Medulla oblongata (tissue), 1 donor: ENCODE data around the gene NFATC1.
"Not testable (repeated sequence)": the region's sequence is repeated elsewhere in the genome, so short reads cannot be mapped to it uniquely, and the experiment has no call there.

Experiments used
- DNase-seq: peaks from one replicate; pipeline ENCODE4 v3.0.0-alpha.2; 2015; ENCODE audit errors: extremely low spot score

NFATC1 gene

GRCh38 chr18:79375441-79376154, 20.1 kb upstream of the NFATC1 start:
- DNase-seq: no peak

- DNase-seq: not testable (repeated sequence)
Observed at GRCh38 chr18:79376661-79377060, 19.1 kb upstream of the NFATC1 start.

GRCh38 chr18:79377187-79377891, 18.4 kb upstream of the NFATC1 start:
- no peak for DNase-seq

GRCh38 chr18:79378536-79379250, 17.0 kb upstream of the NFATC1 start:
- peak; percentile 82 for DNase-seq

GRCh38 chr18:79379251-79379905, 16.4 kb upstream of the NFATC1 start:
- no peak for DNase-seq

GRCh38 chr18:79379931-79380815, 15.6 kb upstream of the NFATC1 start:
- DNase-seq: no peak

GRCh38 chr18:79380816-79381806, 14.6 kb upstream of the NFATC1 start:
- DNase-seq: peak; percentile 73

- no peak for DNase-seq
Observed at GRCh38 chr18:79381811-79382311, 13.9 kb upstream of the NFATC1 start.

GRCh38 chr18:79382681-79383387, 12.9 kb upstream of the NFATC1 start:
- no peak for DNase-seq

GRCh38 chr18:79383388-79384056, 12.2 kb upstream of the NFATC1 start:
- no peak for DNase-seq

- DNase-seq: no peak
Observed at GRCh38 chr18:79384151-79384807, 11.5 kb upstream of the NFATC1 start.

- DNase-seq: no peak
Observed at GRCh38 chr18:79384834-79385233, 10.9 kb upstream of the NFATC1 start.

GRCh38 chr18:79385326-79385707, 10.4 kb upstream of the NFATC1 start:
- no peak for DNase-seq

GRCh38 chr18:79385708-79386341, 9.9 kb upstream of the NFATC1 start:
- DNase-seq: no peak

- DNase-seq: no peak
Observed at GRCh38 chr18:79386547-79386946, 9.2 kb upstream of the NFATC1 start.

- no peak for DNase-seq
Observed at GRCh38 chr18:79387214-79387613, 8.5 kb upstream of the NFATC1 start.

GRCh38 chr18:79387615-79388014, 8.1 kb upstream of the NFATC1 start:
- no peak for DNase-seq

GRCh38 chr18:79388043-79388442, 7.7 kb upstream of the NFATC1 start:
- no peak for DNase-seq
